Tibial nerve (tissue), 4 donors: ENCODE data around the gene GAPDH.

Experiments
- CTCF ChIP-seq, 5 experiments: fragments of 200-600 bp in 3 of 5; fragments of 450-650 bp in 2 of 5; sonication (generic) in 3 of 5; IDR thresholded peaks; one replicate each; pipeline ENCODE4 v1.5.1; 2016 to 2019; ENCODE audit warnings: antibody characterized with exemption in 5 of 5, mild to moderate bottlenecking in 3 of 5, moderate library complexity in 2 of 5
- EP300 ChIP-seq, 2 donors: sonication (generic); formaldehyde crosslinking; IDR thresholded peaks; one replicate each; pipeline ENCODE4 v1.6.1; 2017; ENCODE audit warnings: antibody characterized with exemption in 2 of 2, mild to moderate bottlenecking in 1 of 2
- POLR2A ChIP-seq, 2 donors: fragments of 450-650 bp; IDR thresholded peaks; one replicate each; pipeline ENCODE4 v1.6.1; 2017; ENCODE audit warnings: antibody characterized with exemption in 2 of 2, mild to moderate bottlenecking in 2 of 2, moderate library complexity in 2 of 2

- TF ChIP-seq CTCF (IDR thresholded peaks at IDR 0.05) = no peak
- TF ChIP-seq POLR2A (IDR thresholded peaks at IDR 0.05) = no peak
- no peak for TF ChIP-seq EP300 (IDR thresholded peaks at IDR 0.05)
Observed at GRCh38 chr12:6555018-6555691, 20.8 kb downstream of the GAPDH start.
